ENCODE results near the gene SMAD2.
"Not testable (repeated sequence)": the region's sequence is repeated elsewhere in the genome, so short reads cannot be mapped to it uniquely, and the experiment has no call there.

SMAD2 gene

GRCh38 chr18:47781561-47781960, 148.9 kb downstream of the SMAD2 start:
- DNase-seq: no peak

GRCh38 chr18:47780011-47780725, 150.3 kb downstream of the SMAD2 start:
- no peak for DNase-seq

GRCh38 chr18:47779381-47779780, 151.1 kb downstream of the SMAD2 start:
- no peak for DNase-seq

- no peak for DNase-seq
Observed at GRCh38 chr18:47777626-47778025, 152.8 kb downstream of the SMAD2 start.

- DNase-seq: no peak
Observed at GRCh38 chr18:47775961-47776360, 154.5 kb downstream of the SMAD2 start.

- DNase-seq: no peak
Observed at GRCh38 chr18:47773931-47774330, 156.5 kb downstream of the SMAD2 start.

GRCh38 chr18:47772374-47773248, 157.8 kb downstream of the SMAD2 start:
- DNase-seq: peak; percentile 37 to 47

GRCh38 chr18:47771922-47772321, 158.5 kb downstream of the SMAD2 start:
- DNase-seq: no peak

- no peak for DNase-seq
Observed at GRCh38 chr18:47767699-47768098, 162.8 kb downstream of the SMAD2 start.

GRCh38 chr18:47767198-47767597, 163.3 kb downstream of the SMAD2 start:
- DNase-seq: not testable (repeated sequence)

Data from CD4-positive, alpha-beta T cell treated with Interferon alpha-2 for 1 hour (primary cell).